Liver (tissue), 9 donors: ENCODE results near the gene GPATCH2. TPM values are rescaled to one million over a fixed set of nuclear protein-coding genes. Genes with fewer than 3 reads are reported as not detected.

Experiments used
- DNase-seq: peaks from one replicate; pipeline ENCODE4 v3.0.0-alpha.2; 2017; ENCODE audit warnings: low spot score
- H3K27ac ChIP-seq, 2 donors: one replicate each; pipeline ENCODE4 v1.7.0; 2013; ENCODE audit warnings: inconsistent platforms in 2 of 2, low read length in 2 of 2, control low read depth in 1 of 2, low read depth in 1 of 2, mild to moderate bottlenecking in 1 of 2
- H3K27me3 ChIP-seq, 4 donors: one replicate each; pipeline versions ENCODE4 v1.6.1 to v1.7.0; 2013; ENCODE audit warnings: low read length in 3 of 4, inconsistent platforms in 1 of 4, mild to moderate bottlenecking in 1 of 4, moderate library complexity in 1 of 4; ENCODE audit not compliant: control insufficient read depth in 4 of 4, insufficient read depth in 4 of 4
- H3K36me3 ChIP-seq, 4 donors: one replicate each; pipeline versions ENCODE4 v1.6.1 to v1.7.0; 2013; ENCODE audit warnings: low read length in 3 of 4, mild to moderate bottlenecking in 3 of 4, low read depth in 1 of 4, moderate library complexity in 1 of 4; ENCODE audit not compliant: control insufficient read depth in 4 of 4, insufficient read depth in 3 of 4
- H3K4me1 ChIP-seq, 4 donors: one replicate each; pipeline versions ENCODE4 v1.6.1 to v1.7.0; 2013; ENCODE audit warnings: low read length in 3 of 4, mild to moderate bottlenecking in 3 of 4, moderate library complexity in 1 of 4; ENCODE audit not compliant: control insufficient read depth in 4 of 4, insufficient read depth in 4 of 4
- H3K4me3 ChIP-seq, 3 donors: one replicate each; pipeline versions ENCODE4 v1.6.1 to v1.7.0; 2013; ENCODE audit warnings: low read length in 3 of 3, control low read depth in 1 of 3, low read depth in 1 of 3, mild to moderate bottlenecking in 1 of 3
- H3K9ac ChIP-seq, 2 donors: one replicate each; pipeline ENCODE4 v1.7.0; 2013; ENCODE audit warnings: low read length in 2 of 2, mild to moderate bottlenecking in 2 of 2, moderate library complexity in 2 of 2, control low read depth in 1 of 2, low read depth in 1 of 2
- H3K9me3 ChIP-seq, 4 donors: one replicate each; pipeline versions ENCODE4 v1.6.1 to v1.7.0; 2013; ENCODE audit warnings: low read length in 3 of 4; ENCODE audit not compliant: control insufficient read depth in 4 of 4
- ATF3 ChIP-seq: IDR thresholded peaks from 2 replicates; pipeline ENCODE4 v1.6.1; 2016; ENCODE audit warnings: antibody characterized with exemption
- CTCF ChIP-seq: fragments of 150-350 bp; IDR thresholded peaks from 2 replicates; pipeline ENCODE4 v1.5.1; 2017; ENCODE audit warnings: improper control_type of control experiment, low read depth, low read length; ENCODE audit not compliant: missing input control
- EGR1 ChIP-seq, 2 donors: IDR thresholded peaks; 2 replicates each; pipeline ENCODE4 v1.6.1; 2016 to 2018; ENCODE audit warnings: antibody characterized with exemption in 2 of 2, low read depth in 2 of 2
- FOXA1 ChIP-seq: IDR thresholded peaks from 2 replicates; pipeline ENCODE4 v1.6.1; 2016; ENCODE audit warnings: antibody characterized with exemption
- FOXA2 ChIP-seq: IDR thresholded peaks from 2 replicates; pipeline ENCODE4 v1.6.1; 2016; ENCODE audit warnings: antibody characterized with exemption
- GABPA ChIP-seq, 2 donors: IDR thresholded peaks in 1 of 2; conservative IDR thresholded peaks in 1 of 2; 2 replicates each; pipeline ENCODE4 v1.6.1; 2016; ENCODE audit warnings: antibody characterized with exemption in 2 of 2, mild to moderate bottlenecking in 1 of 2, moderate library complexity in 1 of 2
- HNF4A ChIP-seq, 2 donors: conservative IDR thresholded peaks; 2 replicates each; pipeline ENCODE4 v1.6.1; 2016; ENCODE audit warnings: antibody characterized with exemption in 2 of 2, mild to moderate bottlenecking in 2 of 2
- HNF4G ChIP-seq: IDR thresholded peaks from 2 replicates; pipeline ENCODE4 v1.6.1; 2016; ENCODE audit warnings: antibody characterized with exemption
- JUND ChIP-seq, 2 donors: IDR thresholded peaks; 2 replicates each; pipeline ENCODE4 v1.6.1; 2016; ENCODE audit warnings: antibody characterized with exemption in 2 of 2
- MAX ChIP-seq: IDR thresholded peaks from 2 replicates; pipeline ENCODE4 v1.6.1; 2016; ENCODE audit warnings: antibody characterized with exemption
- NR2F2 ChIP-seq: IDR thresholded peaks from 2 replicates; pipeline ENCODE4 v1.6.1; 2016; ENCODE audit warnings: antibody characterized with exemption
- RAD21 ChIP-seq, 2 donors: IDR thresholded peaks; 2 replicates each; pipeline ENCODE4 v1.6.1; 2016; ENCODE audit warnings: antibody characterized with exemption in 2 of 2, mild to moderate bottlenecking in 2 of 2
- REST ChIP-seq: IDR thresholded peaks from 2 replicates; pipeline ENCODE4 v1.6.1; 2016; ENCODE audit warnings: antibody characterized with exemption, mild to moderate bottlenecking
- RXRA ChIP-seq, 2 donors: IDR thresholded peaks; 2 replicates each; pipeline ENCODE4 v1.6.1; 2017 to 2018; ENCODE audit warnings: antibody characterized with exemption in 2 of 2, mild to moderate bottlenecking in 1 of 2
- SP1 ChIP-seq: IDR thresholded peaks from 2 replicates; pipeline ENCODE4 v1.6.1; 2018; ENCODE audit warnings: antibody characterized with exemption, mild to moderate bottlenecking
- TAF1 ChIP-seq: conservative IDR thresholded peaks from 2 replicates; pipeline ENCODE4 v1.6.1; 2016; ENCODE audit warnings: antibody characterized with exemption, mild to moderate bottlenecking
- YY1 ChIP-seq: IDR thresholded peaks from 2 replicates; pipeline ENCODE4 v1.6.1; 2016; ENCODE audit warnings: antibody characterized with exemption, mild to moderate bottlenecking
- ZBTB33 ChIP-seq: IDR thresholded peaks from 2 replicates; pipeline ENCODE4 v1.6.1; 2016; ENCODE audit warnings: antibody characterized with exemption
- WGBS: extraction: QIAGEN DNeasy Blood & Tissue Kit; methylation state at CpG from one replicate; pipeline ENCODE4 v1.1.7; 2013; 5-methylcytosine and 5-hydroxymethylcytosine counted together
- polyA plus RNA-seq, 2 donors: library from polyadenylated mRNA; stranded (reverse) in 1 of 2; unstranded in 1 of 2; fragments of 200-250 nt in 1 of 2; fragments of >200 nt in 1 of 2; fragmentation: Nextera tagmentation in 1 of 2; extraction: Ambion mirVana in 1 of 2; gene quantifications; one replicate each; pipeline versions ENCODE4 v1.2.1 to v1.2.3, GENCODE V29; 2013 to 2015
- total RNA-seq, 2 donors: library from RNA; depleted of rRNA; stranded (reverse); fragments of >200 nt; gene quantifications; one replicate each; pipeline ENCODE4 v1.2.3, GENCODE V29; 2014
- donor health status: healthy.
- donor health status: healthy.
- donor health status: healthy.
- donor health status: healthy.
- donor health status: healthy.

Gene GPATCH2
- total and polyA plus RNA-seq, 4 donors: 1.6 to 11.2 (median 5.8) TPM

GRCh38 chr1:217568200-217568599 lies 62.7 kb downstream of the GPATCH2 start:
- no peak overlapping the region for H3K4me3 ChIP-seq
- H3K9me3 ChIP-seq: no peaks in the 10 kb centered on the region
- no peaks in the 10 kb centered on the region for H3K27me3 ChIP-seq
- H3K36me3 ChIP-seq: no peaks in the 10 kb centered on the region
- no peak overlapping the region for H3K9ac ChIP-seq
- H3K27ac ChIP-seq: no peak overlapping the region
- 94% methylated on average over 4 of the region's 4 CpGs for WGBS
- no peaks in the 10 kb centered on the region for H3K4me1 ChIP-seq
- TF ChIP-seq HNF4G (no peak), FOXA2 (no peak), TAF1 (no peak), ZBTB33 (no peak), ATF3 (no peak), CTCF (no peak), NR2F2 (no peak), RXRA (IDR thresholded peaks at IDR 0.05) (no peak), JUND (IDR thresholded peaks at IDR 0.05) (no peak)
- no peak for DNase-seq

- no peaks in the 10 kb centered on the region for H3K27me3 ChIP-seq
- no peak overlapping the region for H3K9ac ChIP-seq
- no peak overlapping the region for H3K4me3 ChIP-seq
- 94% methylated on average over 3 of the region's 3 CpGs for WGBS
- H3K9me3 ChIP-seq: no peaks in the 10 kb centered on the region
- no peaks in the 10 kb centered on the region for H3K36me3 ChIP-seq
- DNase-seq: no peak
- H3K4me1 ChIP-seq: no peaks in the 10 kb centered on the region
- H3K27ac ChIP-seq: no peak overlapping the region
- no peak for TF ChIP-seq FOXA1
- TF ChIP-seq EGR1 (IDR thresholded peaks at IDR 0.05; ENCODE audit: low read depth in 2 of 2): no peak
- TF ChIP-seq JUND (IDR thresholded peaks at IDR 0.05): no peak
- TF ChIP-seq SP1: no peak
- no peak for TF ChIP-seq NR2F2
- TF ChIP-seq RXRA (IDR thresholded peaks at IDR 0.05): no peak
- no peak for TF ChIP-seq RAD21 (IDR thresholded peaks at IDR 0.05)
- no peak for TF ChIP-seq TAF1
- no peak for TF ChIP-seq MAX
- no peak for TF ChIP-seq HNF4G
- TF ChIP-seq GABPA (IDR thresholded peaks at IDR 0.05 in 1 of 2, conservative IDR thresholded peaks at IDR 0.05 in 1 of 2): no peak
- TF ChIP-seq FOXA2: no peak
Observed at GRCh38 chr1:217564833-217565232, 66.1 kb downstream of the GPATCH2 start.

GRCh38 chr1:217564207-217564606 lies 66.7 kb downstream of the GPATCH2 start:
- Histone ChIP-seq H3K27me3 (no peaks in the 10 kb centered on the region), H3K27ac (no peak overlapping the region), H3K4me3 (no peak overlapping the region), H3K36me3 (no peaks in the 10 kb centered on the region), H3K4me1 (no peaks in the 10 kb centered on the region), H3K9me3 (no peaks in the 10 kb centered on the region), H3K9ac (no peak overlapping the region)
- no peak for DNase-seq
- 90% methylated on average over 6 of the region's 6 CpGs for WGBS
- TF ChIP-seq YY1 (no peak), FOXA2 (no peak), GABPA (IDR thresholded peaks at IDR 0.05 in 1 of 2, conservative IDR thresholded peaks at IDR 0.05 in 1 of 2) (no peak), RAD21 (IDR thresholded peaks at IDR 0.05) (no peak), JUND (IDR thresholded peaks at IDR 0.05) (no peak), HNF4A (conservative IDR thresholded peaks at IDR 0.05) (no peak), NR2F2 (no peak), FOXA1 (no peak), ZBTB33 (no peak), REST (no peak), TAF1 (no peak), RXRA (IDR thresholded peaks at IDR 0.05) (no peak), HNF4G (no peak), MAX (no peak)
